HG02678 (cell line): ENCODE results near the gene RASSF7.

Experiments used
- ATAC-seq: cut with Tn5 transposase; IDR thresholded peaks from one replicate; pipeline ENCODE4 v1.9.1; 2021; ENCODE audit warnings: mild to moderate bottlenecking, moderate library complexity; ENCODE audit not compliant: unreplicated experiment

Gene RASSF7

GRCh38 chr11:551131-551530, 9.6 kb upstream of the RASSF7 start:
- ATAC-seq: no peak

GRCh38 chr11:551596-551995, 9.2 kb upstream of the RASSF7 start:
- ATAC-seq: no peak

DNA sequence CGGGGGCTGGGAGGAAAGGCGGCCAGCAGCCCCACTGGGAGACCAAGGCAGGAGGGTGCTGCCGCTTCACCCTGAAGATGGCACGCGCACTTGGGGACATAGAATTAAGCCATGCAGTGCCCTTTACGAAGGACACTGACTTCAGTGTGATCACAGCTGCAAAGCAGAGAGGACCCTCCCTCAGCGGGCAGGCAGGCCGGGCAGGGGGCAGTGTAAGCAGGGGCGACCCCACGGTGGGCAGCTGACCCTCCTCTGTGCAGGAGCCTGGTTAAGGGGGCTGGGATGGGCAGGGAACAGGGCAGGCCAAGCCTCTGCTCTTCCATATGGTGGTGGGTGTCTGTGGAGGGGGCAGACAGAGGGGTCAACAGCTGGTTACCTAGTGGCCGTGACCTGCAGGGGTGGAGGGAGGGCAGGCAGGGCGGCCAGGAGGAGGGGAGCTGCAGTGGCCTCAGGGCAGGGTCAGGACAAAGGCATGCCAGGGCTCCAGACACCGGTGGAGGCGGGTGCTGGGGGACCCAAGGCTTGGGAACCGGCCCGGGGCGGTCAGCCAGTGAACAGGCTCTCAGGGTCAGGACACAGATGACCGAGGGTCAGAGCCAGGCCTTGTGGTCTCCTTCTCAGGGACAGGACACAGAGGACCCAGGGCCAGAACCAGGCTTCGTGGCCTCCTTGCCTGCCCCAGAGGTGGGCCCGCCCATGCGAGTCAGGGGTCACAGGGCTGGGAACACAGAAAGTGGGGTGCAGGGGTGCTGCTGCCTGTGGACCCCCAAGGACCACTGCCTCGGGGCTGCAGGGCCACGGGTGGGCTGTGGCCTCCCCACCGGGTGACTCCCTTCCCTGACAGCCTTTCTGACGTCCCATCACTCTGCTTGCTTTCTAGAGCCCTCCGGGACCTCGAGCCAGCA, 7.4 kb upstream of the RASSF7 start:
- ATAC-seq: no peak

DNA sequence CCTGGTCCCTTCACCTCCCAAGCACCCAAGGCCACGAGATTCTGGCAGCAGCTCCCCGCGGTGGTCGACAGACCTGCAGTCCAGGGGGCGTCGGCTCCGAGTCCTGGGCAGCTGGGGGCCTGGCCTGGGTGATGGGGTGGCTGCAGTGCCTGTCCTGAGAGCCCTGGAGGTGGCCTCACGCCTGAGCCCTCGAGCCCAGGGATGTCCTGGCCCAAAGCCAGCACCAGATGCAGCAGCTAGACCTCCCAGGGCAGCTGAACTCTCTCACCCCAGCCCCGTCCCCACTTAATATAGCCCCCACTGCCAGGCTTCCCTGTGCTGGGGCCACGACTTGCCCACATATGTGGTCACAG, 6.8 kb upstream of the RASSF7 start:
- ATAC-seq: no peak

- peak; percentile 67 for ATAC-seq
These were observed 6.1 kb upstream of the RASSF7 start for GRCh38 chr11:554428-555226.

DNA sequence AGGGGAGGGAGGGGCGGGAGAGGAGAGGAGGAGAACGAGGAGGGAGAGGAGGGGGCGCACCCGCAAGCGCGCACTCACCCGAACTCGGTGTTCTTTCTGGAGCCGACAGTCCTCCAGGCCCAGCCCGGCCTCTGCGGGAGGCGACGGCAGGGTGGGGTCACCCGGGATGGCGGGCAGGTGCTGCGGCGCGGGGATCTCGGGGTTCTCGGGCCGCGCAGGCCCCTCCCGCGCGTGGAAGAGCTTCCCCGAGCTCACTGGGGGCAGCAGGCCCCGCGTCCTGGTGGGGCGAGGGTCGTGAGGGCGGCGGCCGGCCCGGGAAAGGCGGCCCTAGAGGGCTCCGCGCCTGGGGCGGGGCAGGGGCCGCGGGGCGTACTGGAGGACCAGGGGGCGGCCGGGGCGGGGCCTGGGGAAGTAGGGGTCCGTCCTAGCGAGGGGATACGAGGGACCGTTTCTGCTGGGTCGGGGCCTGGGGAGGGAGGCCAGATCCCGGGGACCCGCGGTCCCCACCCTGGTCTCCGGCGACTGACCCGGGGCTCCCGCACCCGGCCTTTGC, 5.5 kb upstream of the RASSF7 start:
- ATAC-seq: no peak

DNA sequence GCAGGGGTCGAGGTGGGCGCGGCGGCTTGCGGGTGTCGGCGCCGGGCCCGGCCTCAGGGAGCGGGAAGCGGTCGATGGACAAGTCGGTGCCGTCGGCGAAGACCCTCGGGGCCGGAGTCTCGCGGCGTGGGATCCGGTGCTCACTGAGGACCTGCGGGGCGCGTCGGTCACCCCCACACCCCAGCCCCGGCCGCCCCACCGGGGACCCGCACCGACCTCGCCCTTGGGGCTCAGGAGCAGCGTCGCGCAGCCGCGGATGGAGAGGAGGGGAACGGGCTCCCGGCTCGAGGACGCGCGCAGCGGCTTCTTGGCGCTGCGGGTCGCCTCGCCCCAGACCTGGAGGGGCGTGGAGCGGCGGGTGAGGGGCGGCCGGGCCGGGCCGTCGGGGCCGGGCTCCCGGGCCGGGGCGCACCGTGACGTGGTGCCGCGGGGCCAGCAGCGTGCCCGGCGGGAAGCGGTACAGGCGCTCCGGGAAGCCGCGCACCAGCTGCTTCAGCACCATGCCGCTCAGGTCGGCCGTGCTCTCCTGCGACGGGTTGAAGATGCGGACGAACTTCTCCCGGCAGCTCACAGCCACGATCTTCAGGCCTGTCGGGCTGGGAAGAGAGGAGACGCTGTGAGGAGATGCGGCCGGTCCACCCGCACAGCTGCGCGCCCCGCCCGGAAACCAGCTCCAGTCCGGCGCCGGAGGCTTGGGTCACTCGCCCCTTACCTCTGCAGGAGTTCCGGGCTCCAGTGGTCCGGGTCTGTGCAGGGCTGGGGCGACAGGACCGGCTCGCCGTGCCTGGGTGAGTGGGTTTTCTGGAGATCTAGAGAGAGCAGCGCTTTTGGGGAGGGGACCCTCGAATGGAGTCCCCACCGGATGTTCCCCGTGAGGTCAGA, 4.7 kb upstream of the RASSF7 start:
- no peak for ATAC-seq

- ATAC-seq: no peak
These were observed 4.0 kb upstream of the RASSF7 start for GRCh38 chr11:556662-557256.

DNA sequence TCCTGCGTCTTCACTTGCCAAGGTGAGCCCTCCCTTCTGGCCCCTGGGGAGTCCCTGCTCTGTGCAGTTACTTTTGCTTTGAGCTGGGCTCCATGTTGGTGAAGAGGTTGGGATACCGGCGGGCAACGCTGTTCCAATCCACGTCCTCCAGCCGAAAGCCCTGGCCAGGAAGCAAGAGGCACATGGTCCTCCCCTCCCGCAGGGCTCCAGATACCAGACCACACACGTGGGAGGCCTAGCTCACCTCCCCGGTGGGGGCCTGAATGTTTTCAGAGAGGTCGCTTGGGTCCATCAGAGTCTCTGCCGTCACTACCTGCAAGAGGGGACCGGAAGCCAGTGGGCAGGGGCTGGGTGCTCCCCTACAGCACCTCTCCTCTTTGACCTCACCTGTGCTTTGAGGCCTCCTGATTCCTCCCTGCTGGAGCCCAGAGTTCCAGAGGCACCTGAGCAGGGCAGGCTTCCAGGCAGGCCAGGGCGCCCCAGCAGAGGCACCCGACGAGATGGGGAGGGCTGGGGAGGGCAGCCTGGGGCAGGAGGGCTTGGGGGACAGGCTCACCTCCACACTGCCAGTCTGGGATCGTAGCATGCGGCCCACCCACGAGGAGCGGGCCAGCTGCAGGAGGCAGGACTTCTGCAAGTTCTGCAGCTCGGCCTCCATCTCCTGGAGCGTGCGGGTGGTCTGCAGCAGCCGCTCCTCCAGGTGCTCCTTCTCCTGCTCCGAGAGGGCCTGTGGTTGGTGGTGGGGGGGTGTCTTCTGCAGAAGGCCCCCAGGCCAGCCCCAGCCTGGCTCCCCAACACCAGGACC, 3.2 kb upstream of the RASSF7 start:
- no peak for ATAC-seq

- no peak for ATAC-seq
These were observed 2.3 kb upstream of the RASSF7 start for GRCh38 chr11:558503-558902.

- ATAC-seq: no peak
These were observed 1.6 kb upstream of the RASSF7 start for GRCh38 chr11:559020-559620.

DNA sequence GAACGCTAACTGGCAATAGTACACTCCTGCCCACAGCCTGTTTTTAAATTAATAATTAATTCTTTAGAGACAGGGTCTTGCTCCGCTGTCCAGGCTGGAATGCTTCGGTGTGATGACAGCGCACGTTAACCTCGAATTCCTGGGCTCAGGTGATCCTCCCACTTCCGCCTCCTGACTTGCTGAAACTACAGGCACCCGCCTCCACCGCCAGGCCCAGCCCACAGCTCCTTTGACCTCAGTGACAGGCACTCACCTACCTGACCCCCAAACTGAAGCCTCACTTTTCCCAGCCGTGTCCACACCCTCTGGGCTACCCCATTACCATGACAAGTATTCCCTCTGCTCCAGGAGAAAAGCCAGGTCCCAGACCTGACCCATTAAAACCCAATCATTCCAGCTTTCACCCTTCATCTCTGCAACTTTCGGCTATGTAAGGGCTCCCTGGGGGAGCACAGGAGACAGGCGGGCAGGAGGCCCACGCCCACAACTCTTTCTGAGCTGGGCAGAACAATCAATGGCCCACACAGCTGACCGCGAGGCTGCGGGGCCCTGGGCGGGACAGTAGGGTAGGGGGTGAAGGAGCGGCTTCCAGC, 962 bp upstream of the RASSF7 start:
- ATAC-seq: no peak

DNA sequence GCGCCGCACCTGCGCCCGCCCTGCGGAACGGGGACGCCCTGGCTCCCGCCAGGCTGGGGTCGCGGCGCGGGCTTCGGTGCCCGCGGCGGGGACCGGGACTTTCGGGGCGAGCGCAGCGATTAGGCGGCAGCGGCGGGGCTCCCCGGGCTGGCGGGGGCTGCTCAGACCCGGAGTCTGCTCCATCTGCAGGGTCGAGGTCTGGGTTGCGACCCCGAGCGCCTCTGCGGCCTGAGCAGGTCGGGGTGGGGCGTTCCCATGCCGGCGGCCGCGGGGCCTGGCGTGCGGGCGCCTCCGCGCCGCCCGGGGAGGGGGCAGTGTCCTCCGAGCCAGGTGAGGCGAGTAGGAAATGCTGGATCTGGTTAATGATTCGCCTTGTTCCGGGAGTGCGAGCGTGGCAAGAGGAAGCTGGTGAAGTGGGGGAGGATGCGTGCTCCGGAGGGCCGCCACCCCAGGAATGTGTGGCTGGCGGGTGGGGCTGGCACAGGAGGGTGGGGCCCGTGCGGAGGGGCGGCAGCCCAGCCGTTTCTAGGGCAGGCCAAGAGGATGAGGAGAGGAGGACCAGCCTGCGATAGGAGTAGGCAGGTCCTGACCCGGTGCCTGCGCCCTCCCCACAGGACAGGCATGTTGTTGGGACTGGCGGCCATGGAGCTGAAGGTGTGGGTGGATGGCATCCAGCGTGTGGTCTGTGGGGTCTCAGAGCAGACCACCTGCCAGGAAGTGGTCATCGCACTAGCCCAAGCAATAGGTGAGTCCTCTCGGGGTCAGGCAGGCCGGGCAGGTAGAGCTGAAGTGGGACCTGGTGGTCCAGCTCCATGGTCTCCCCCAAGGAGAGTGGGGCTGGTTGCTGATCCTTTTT, 606 bp downstream of the RASSF7 start:
- peak; percentile 15 for ATAC-seq

- ATAC-seq: no peak
These were observed 1.4 kb downstream of the RASSF7 start for GRCh38 chr11:562046-562645.

DNA sequence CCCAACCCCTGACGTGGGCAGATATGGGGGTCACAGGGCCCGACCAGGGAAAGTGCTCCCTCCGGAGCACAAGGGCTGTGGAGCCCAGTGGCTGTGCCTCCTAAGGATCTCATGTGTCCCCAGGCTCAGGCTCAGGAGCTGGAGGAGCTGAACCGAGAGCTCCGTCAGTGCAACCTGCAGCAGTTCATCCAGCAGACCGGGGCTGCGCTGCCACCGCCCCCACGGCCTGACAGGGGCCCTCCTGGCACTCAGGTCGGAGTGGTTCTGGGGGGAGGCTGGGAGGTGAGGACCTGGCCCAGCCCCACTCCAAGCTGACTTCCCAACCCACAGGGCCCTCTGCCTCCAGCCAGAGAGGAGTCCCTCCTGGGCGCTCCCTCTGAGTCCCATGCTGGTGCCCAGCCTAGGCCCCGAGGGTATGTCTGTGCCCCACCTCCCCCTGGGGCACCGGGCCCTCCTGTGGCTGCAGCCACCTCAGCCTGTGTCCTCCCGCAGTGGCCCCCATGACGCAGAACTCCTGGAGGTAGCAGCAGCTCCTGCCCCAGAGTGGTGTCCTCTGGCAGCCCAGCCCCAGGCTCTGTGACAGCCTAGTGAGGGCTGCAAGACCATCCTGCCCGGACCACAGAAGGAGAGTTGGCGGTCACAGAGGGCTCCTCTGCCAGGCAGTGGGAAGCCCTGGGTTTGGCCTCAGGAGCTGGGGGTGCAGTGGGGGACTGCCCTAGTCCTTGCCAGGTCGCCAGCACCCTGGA, 2.5 kb downstream of the RASSF7 start:
- no peak for ATAC-seq

- no peak for ATAC-seq
These were observed 3.2 kb downstream of the RASSF7 start for GRCh38 chr11:563812-564578.
